OCI-LY7 (cell line): Measurements from ENCODE around the gene EBNA1BP2. TPM values are rescaled to one million over a fixed set of nuclear protein-coding genes. Genes with fewer than 3 reads are reported as not detected.

ENCODE experiments used
- BruUV-seq: library from RNA; stranded (reverse); fragments of 400-500 nt; replicated peaks from 2 replicates; lab custom pipeline; 2021; lab: Mats Ljungman, UMichigan
- CTCF ChIA-PET: fragments of 300-600 bp; sonication (Branson Sonifier 250); formaldehyde crosslinking; loops from one replicate; lab custom pipeline; 2022; ENCODE audit warnings: antibody characterized with exemption; ENCODE audit not compliant: unreplicated experiment; lab: Charles Lee
- POLR2A ChIA-PET: fragments of 300-600 bp; sonication (Branson Sonifier 250); formaldehyde crosslinking; loops from one replicate; lab custom pipeline; 2022; ENCODE audit warnings: antibody characterized with exemption; lab: Charles Lee
- DNase-seq: peaks from one replicate; pipeline ENCODE4 v3.0.0-alpha.2; 2015; ENCODE audit warnings: low spot score
- H2AFZ ChIP-seq: fragments of 200-600 bp; sonication (generic), shearing (Covaris generic); 2 replicates; pipeline ENCODE4 v1.6.1; 2014; ENCODE audit warnings: mild to moderate bottlenecking, antibody characterized with exemption, low read length, moderate library complexity
- H3K27ac ChIP-seq: fragments of 200-600 bp; sonication (generic); 2 replicates; pipeline ENCODE4 v1.5.1; 2014; ENCODE audit warnings: mixed run types, low read depth, mild to moderate bottlenecking, moderate library complexity, low read length, inconsistent platforms; ENCODE audit not compliant: poor library complexity, severe bottlenecking
- H3K36me3 ChIP-seq: fragments of 200-600 bp; sonication (generic); 2 replicates; pipeline ENCODE4 v1.6.1; 2014; ENCODE audit warnings: mild to moderate bottlenecking, antibody characterized with exemption, low read length, moderate library complexity, mixed read lengths; ENCODE audit not compliant: insufficient read depth
- H3K4me1 ChIP-seq: fragments of 200-600 bp; sonication (generic); 2 replicates; pipeline ENCODE4 v1.5.1; 2014; ENCODE audit warnings: mild to moderate bottlenecking, low read length; ENCODE audit not compliant: insufficient read depth, poor library complexity, severe bottlenecking
- H3K4me2 ChIP-seq: fragments of 200-600 bp; sonication (generic); 2 replicates; pipeline ENCODE4 v1.6.1; 2014; ENCODE audit warnings: mild to moderate bottlenecking, low read length
- H3K4me3 ChIP-seq: fragments of 200-600 bp; sonication (generic); 2 replicates; pipeline ENCODE4 v1.5.1; 2014; ENCODE audit warnings: mild to moderate bottlenecking, low read depth, low read length; ENCODE audit not compliant: poor library complexity, severe bottlenecking
- H3K79me2 ChIP-seq: fragments of 200-600 bp; sonication (generic); 2 replicates; pipeline ENCODE4 v1.6.1; 2016; ENCODE audit warnings: low read depth, mild to moderate bottlenecking, low read length, moderate library complexity, mixed read lengths; ENCODE audit not compliant: insufficient read depth
- H3K9me2 ChIP-seq: fragments of 200-600 bp; sonication (generic); 2 replicates; pipeline ENCODE4 v1.6.1; 2016; ENCODE audit warnings: mild to moderate bottlenecking, low read length, mixed read lengths; ENCODE audit not compliant: insufficient read depth
- H3K9me3 ChIP-seq: fragments of 200-600 bp; sonication (generic); 2 replicates; pipeline ENCODE4 v1.6.1; 2014; ENCODE audit warnings: mild to moderate bottlenecking, mixed run types, low read length, mixed read lengths
- H4K20me1 ChIP-seq: fragments of 200-600 bp; sonication (generic); 2 replicates; pipeline ENCODE4 v1.6.1; 2014; ENCODE audit warnings: mild to moderate bottlenecking, antibody characterized with exemption, low read length, moderate library complexity, mixed read lengths; ENCODE audit not compliant: insufficient read depth
- CTCF ChIP-seq: fragments of 200-600 bp; sonication (generic); conservative IDR thresholded peaks from 2 replicates; pipeline ENCODE4 v1.5.1; 2014; ENCODE audit warnings: mild to moderate bottlenecking, antibody characterized with exemption, low read length, moderate library complexity, mixed read lengths
- EZH2phosphoT487 ChIP-seq: fragments of 200-600 bp; sonication (generic); IDR thresholded peaks from 2 replicates; pipeline ENCODE4 v1.6.1; 2018; ENCODE audit warnings: low read depth, borderline replicate concordance, mild to moderate bottlenecking, mixed run types, antibody characterized with exemption, low read length, moderate library complexity, mixed read lengths
- intact Hi-C: fragments of 100-400 bp; cut with micrococcal nuclease; formaldehyde crosslinking; loops from one replicate; pipeline ENCODE4 v1.10.0; 2022; ENCODE audit not compliant: unreplicated experiment
- total RNA-seq, 2 experiments: library from RNA; depleted of rRNA in 1 of 2; stranded (reverse); fragments of >200 nt in 1 of 2; shearing (Covaris generic) in 1 of 2; gene quantifications; 2 replicates each; pipeline ENCODE4 v1.2.3, GENCODE V29; 2014 to 2022

The EBNA1BP2 gene
- total RNA-seq, 2 experiments from 2014 or later: 63.0 to 65.4 TPM

DNA sequence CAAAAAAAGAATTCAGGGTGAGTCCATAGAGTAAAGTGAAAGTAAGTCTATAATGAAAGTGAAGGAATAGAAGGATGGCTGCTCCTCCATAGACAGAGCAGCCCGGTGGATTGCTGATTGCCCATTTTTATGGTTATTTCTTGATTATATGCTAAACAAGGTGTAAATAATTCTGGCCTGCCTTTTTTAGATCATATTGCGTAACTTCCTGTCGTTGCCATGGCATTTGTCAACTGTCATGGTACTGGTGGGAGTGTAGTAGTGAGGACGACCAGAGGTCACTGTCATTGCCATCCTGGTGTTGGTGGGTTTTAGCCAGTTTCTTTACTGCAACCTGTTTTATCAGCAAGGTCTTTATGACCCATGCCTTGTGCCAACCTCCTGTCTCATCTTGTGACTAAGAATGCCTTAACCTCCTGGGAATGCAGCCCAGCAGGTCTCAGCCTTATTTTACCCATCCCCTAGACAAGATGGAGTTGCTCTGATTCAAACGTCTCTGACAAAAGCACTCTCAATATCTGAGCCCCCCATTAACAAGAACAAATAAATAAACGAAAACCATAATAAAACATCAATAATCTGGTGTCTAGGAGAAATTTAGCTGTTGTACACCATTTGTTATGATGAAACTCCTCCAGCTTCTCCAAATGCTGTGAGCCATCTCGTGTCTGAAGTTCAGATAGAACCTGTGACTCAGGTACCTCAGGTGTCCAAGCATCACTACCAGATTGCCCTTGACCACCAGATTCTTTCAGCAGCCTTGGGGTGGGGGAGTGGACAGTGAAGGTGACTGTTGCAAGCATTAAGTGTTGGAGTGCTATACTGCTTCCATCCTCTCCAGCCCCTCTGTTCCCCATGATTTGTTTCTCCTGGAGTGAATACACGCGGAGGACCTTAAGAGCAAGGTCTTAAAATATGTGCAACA lies 36.0 kb downstream of the EBNA1BP2 start:
- H3K4me2 ChIP-seq: no peak overlapping the region
- no TSS peak for BruUV-seq
- no peak overlapping the region for H2AFZ ChIP-seq
- H3K9me3 ChIP-seq: no peaks in the 10 kb centered on the region
- H3K4me1 ChIP-seq: no peaks in the 10 kb centered on the region
- no peak overlapping the region for H3K27ac ChIP-seq
- ChIA-PET CTCF (no interaction called here), POLR2A (no interaction called here)
- no peaks in the 10 kb centered on the region for H3K79me2 ChIP-seq
- intact Hi-C loops: no loop called here
- H3K9me2 ChIP-seq: no peaks in the 10 kb centered on the region
- TF ChIP-seq EZH2phosphoT487: no peak
- TF ChIP-seq CTCF: no peak
- H3K36me3 ChIP-seq: no peaks in the 10 kb centered on the region
- DNase-seq: no peak
- no peaks in the 10 kb centered on the region for H4K20me1 ChIP-seq
- H3K4me3 ChIP-seq: no peak overlapping the region

DNA sequence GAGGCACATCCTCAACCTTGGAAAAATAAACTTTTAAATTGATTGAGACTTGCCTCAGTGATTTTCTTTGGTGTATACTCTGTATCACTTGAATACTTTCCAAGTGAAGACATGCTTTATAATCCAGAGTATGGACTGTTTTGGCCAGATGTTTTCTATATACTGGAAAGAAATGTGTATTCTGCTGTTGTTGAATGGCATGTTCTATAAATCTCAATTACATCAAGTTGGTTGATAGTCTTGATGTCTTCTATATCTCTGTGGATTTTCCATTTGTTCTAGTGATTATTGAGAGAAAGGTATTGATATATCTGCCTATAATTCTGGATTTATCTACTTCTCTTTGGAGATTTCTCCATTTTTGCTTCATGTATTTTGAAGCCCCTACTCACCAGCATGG lies 37.5 kb downstream of the EBNA1BP2 start:
- Histone ChIP-seq H3K4me1 (no peaks in the 10 kb centered on the region), H3K9me3 (no peaks in the 10 kb centered on the region), H3K4me3 (no peak overlapping the region), H4K20me1 (no peaks in the 10 kb centered on the region), H2AFZ (no peak overlapping the region), H3K27ac (no peak overlapping the region), H3K9me2 (no peaks in the 10 kb centered on the region), H3K4me2 (no peak overlapping the region), H3K79me2 (no peaks in the 10 kb centered on the region), H3K36me3 (no peaks in the 10 kb centered on the region)
- CTCF ChIA-PET: no interaction called here
- DNase-seq: no peak
- BruUV-seq: no TSS peak
- intact Hi-C loops: no loop called here
- TF ChIP-seq EZH2phosphoT487 (no peak), CTCF (no peak)
- POLR2A ChIA-PET: no interaction called here

DNA sequence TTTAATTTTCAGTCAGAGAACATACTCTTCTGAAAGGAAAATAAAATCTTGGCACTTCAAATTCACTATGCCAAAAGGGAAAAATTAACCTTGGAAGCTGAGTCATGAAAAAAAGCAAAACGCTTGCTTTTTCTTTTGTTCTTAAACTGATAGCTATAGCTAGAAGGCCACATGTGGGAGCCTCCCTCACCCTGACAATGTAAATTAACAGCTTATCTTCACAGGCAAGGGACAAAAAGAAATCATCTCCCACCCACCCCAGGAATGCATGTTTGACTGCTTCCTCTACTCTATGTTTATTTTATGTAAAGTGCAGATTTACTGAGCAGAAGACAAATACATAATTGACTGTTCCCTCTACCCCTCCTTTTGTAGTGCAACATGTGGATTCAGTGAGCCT lies 38.0 kb downstream of the EBNA1BP2 start:
- no peaks in the 10 kb centered on the region for H3K9me2 ChIP-seq
- no peaks in the 10 kb centered on the region for H3K9me3 ChIP-seq
- POLR2A ChIA-PET: interaction anchor here (0.5 to 0.6 kb wide), 3 partner anchors 56 to 187 kb away, joined by 3 to 4 read pairs (median 4); no protein-coding TSS in a partner anchor
- no peak for TF ChIP-seq EZH2phosphoT487
- no peak for TF ChIP-seq CTCF
- H2AFZ ChIP-seq: no peak overlapping the region
- no peaks in the 10 kb centered on the region for H3K79me2 ChIP-seq
- H3K4me3 ChIP-seq: no peak overlapping the region
- no peak for DNase-seq
- no peaks in the 10 kb centered on the region for H4K20me1 ChIP-seq
- intact Hi-C loops: no loop called here
- CTCF ChIA-PET: no interaction called here
- no peaks in the 10 kb centered on the region for H3K36me3 ChIP-seq
- no peak overlapping the region for H3K27ac ChIP-seq
- H3K4me1 ChIP-seq: no peaks in the 10 kb centered on the region
- no TSS peak for BruUV-seq
- H3K4me2 ChIP-seq: no peak overlapping the region
